NCI-H146 treated with DMSO at 0.1 percent for 48 hours (cell line): ENCODE measurements around the gene MFSD6L.

Experiments used
- DNase-seq: peaks from one replicate; lab custom pipeline; 2025; ENCODE audit not compliant: unreplicated experiment; lab: John Stamatoyannopoulos, UW

Gene MFSD6L, protein sequence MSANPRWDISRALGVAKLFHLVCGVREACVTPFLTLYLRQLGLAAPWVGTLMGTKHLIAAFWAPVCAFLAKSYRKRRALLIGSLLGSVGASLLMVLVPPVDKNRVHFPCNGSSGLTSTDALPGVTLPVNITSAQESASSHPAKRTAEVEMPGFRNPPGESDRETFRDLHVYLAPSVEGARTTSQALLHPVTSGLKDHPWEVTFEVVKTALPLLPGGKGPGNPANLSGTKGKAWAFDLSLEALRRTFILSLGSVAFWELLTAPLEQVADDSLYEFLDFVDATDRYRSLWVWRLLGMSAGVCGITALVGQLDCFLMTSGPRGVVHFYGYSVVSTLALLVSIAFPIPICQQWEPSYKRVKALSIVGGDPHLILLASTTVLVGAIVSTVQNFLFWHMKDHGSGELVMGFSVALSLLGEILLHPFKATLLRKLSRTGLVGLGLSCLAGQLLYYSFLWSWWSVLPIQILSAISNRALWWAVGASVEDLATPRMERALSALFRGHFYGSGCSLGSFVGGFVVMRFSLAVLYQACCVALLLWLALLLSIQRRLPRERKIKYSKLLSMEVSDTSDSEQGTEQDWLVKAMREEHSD

DNA sequence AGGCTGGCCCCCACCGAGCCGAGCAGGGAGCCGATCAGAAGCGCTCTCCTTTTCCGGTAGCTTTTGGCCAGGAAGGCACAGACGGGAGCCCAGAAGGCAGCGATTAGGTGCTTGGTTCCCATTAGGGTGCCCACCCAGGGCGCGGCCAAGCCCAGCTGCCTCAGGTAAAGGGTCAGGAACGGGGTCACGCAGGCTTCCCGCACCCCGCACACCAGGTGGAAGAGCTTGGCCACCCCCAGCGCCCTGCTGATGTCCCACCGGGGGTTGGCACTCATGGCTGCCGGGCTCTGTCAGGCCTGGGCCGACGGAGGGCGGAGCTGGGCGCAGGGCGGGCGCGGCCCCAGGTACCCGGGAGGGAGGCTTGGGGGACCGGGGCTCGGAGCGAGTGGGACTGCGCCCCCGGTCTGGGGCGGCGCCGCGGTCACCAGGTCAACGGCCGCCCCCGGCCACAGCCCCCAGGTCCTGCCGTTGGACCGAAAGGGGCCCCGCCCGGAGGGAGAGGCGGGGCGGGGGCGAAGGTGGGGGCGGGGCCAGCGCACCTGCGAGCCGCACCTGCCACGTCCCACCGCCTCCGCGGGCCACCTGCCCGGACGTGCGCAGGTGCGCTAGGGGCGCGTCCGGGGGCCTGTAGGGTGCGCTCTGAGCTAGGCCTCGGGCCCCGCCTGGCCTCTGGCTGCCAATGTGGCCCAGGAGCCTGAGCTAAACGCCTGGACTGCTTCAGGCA is at the start of gene MFSD6L:
MFSD6L (minus strand) TSS at position 520 of the 724 bp plus-strand sequence; CDS start at position 275, 245 bp downstream.
- DNase-seq, result peak; percentile 80

DNA sequence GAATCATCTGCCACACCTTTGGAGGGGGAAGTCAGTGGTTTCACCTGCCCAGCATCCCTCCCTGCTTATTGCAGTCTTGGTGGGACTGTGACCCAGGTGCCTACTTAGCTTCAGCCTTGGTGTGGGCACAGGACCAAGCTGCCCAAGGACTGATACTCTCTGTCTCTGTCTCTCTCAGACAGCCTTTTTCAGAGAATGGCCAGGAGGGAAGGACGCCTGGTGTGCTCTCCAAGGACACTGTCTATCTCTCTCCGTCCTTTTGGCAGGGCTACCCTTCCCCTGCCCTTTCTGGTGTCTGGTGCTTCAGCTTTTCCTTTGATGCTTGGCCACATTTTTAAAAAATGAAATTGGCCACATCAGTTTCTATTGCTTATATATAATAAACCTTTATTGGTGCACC is 48.7 kb upstream of the MFSD6L start:
- no peak for DNase-seq

DNA sequence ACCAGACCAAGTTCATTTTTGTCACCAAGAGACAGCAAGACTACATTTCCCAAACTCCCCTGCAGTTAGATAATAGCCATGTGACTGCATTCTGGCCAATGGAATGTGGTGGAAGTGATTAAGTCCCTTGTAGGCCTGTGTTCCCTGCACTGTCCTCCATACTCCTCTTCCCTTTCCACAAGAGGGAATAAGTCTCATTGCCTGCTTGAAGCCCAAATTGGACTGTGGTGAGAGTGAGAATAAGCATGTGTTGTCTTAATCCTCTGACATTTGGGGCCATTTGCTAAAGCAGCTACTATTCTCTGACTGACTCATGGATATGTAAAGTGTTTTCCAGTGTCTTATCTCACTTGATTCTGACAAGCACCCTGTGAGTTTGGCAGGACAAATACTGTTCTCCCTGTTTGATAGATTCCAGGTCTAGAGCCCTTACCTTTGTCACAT is 47.6 kb upstream of the MFSD6L start:
- no peak for DNase-seq

DNA sequence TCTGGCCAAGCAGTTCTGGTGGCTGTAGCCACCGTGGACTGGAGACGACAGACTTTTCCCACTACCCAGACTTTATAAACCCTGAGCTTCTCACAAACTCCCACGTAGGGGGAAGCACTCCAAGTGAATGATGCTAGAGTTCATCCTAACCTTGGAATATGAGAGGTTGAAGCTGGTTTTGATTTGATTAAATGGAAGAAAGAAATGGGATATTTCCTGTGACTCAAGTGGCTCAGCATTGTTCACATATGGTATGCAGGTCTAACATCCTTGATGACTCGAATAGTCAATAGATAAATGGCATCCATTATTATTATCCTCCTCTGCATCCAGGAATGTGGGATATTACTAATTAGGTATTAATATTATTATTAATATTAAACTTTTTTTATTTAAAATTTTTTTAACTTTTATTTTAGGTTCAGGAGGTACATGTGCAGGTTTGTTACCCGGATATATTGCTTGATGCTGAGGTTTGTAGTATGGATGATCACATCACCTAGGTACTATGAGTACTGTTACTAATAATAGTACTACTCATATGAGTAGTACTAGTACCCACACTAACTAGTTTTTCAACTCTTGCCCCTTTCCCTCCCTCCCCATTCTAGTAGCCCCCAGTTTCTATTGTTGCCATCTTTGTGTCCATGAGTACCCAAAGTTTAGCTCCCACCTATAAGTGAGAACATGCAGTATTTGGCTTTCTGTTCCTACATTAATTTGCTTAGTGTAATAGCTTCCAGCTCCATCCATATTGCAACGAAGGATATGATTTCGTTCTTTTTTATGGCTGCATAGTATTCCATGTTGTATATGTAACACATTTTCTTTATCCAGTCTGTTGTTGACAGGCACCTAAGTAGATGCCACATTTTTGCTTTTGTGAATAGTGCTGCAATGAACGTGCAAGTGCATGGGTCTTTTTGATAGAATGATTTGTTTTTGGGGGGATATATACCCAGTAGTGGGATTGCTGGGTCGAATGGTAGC is 45.4 kb upstream of the MFSD6L start:
- DNase-seq, result no peak

DNA sequence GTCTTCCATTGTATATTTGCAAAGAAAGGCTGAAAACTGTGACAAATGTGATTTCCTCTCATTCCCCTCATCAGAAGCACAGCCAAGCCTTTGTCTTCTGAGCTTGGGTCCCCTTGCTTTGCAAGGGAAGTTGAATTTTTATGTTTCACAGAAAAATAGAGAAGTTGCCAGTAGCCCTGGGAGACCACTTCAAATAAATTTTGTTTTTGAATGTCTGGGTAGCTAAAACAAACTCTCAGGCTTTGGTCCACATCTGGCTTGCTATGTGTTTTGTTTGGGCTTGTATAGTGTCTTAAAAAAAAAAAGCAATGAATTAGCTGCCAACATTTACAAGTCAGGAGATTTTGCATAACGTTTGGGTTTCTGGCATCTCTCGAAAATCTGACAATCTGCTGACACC is 44.2 kb upstream of the MFSD6L start:
- DNase-seq, result no peak

DNA sequence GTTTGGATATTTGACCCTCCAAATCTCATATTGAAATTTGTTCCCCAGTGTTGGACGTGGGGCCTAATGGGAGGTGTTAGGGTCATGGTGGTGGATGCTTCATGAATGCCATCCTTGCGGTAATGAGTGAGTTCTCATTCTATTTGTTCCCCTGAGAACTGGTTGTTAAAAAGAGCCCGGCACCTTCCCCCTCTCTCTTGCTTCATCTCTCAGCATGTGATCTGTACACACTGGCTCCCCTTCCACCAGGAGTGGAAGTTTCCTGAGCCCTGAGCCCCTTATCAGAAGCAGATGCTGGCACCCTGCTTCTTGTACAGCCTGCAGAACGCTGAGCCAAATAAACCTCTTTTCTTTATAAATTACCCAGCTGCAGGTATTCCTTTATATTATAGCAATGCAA is 42.7 kb upstream of the MFSD6L start:
- peak; percentile 26 for DNase-seq

DNA sequence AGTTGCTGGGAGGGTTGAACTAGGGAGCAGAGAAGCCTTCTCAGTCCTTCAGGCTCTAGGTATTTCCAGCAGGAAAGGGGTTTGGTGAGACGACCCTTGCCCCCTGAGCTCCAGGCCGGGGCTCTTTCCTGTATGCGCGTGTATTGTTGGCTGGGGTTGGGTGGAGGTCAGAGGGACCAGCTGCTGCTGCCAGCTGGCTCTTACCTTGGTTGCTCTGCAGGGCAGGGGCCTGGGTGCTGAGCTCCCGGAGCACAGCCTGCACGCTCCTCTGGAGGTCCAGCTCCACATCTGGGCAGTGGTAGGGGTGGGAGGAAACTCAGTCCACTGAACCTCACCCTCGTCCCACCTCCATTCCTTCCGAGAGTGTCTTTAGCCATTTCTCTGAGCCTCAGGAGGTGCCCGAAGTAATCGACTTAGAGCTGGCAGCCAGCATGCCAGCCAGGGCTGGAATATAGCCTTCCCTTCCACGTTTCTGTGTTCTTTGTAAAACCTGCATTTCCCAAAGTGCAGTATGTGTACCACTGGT is 40.3 kb upstream of the MFSD6L start:
- no peak for DNase-seq

DNA sequence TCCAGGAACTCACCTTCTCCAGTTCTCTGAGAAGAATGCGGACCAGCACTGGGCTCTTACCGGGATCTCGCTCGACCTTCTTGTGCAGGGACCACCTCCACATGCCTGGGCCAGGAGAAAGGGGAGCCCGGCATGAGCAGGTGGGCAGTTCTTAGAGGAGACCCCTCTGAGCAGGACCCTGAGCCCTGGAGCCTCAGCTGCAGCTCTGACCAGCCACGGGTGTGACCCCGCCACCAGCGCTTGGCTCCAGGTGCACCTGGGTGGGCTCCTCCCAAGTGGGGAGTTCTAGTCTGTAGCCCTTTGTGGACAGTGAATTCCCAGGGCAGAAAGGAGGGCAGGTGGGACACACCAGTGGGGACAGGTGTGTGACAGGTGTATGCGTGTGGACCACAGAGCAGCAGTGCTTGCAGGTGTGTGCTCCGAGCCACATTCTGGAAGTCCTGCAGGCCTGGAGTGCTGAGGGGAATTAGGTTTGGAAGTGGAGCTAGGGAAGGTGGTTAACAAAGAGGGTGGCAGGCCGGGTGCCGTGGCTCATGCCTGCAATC is 39.5 kb upstream of the MFSD6L start:
- DNase-seq, result no peak

DNA sequence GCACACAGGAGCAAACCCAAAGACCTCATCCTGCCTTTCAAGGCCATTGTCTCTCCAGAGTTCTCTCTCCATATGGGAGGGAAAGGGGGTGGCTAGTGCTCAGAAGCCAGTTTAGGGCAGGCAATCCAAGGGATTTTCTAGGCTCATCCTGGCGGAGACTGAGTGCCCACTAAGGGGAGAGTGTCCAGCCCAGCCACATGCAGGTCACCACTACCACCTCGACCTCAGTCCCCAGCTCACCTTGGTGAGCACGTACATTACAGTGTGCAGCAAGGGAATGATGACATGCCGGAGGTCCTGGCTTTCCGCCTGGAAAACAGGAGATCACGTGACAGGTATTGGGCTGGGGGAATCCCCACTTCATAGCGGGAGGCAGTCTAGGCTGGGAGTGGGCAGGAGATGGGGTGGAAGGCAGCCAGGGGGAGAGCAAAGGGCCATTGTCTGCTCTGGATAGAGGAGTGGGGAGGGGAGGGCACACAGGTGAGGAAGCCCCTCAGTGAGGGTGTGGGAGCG is 38.5 kb upstream of the MFSD6L start:
- DNase-seq, result no peak

DNA sequence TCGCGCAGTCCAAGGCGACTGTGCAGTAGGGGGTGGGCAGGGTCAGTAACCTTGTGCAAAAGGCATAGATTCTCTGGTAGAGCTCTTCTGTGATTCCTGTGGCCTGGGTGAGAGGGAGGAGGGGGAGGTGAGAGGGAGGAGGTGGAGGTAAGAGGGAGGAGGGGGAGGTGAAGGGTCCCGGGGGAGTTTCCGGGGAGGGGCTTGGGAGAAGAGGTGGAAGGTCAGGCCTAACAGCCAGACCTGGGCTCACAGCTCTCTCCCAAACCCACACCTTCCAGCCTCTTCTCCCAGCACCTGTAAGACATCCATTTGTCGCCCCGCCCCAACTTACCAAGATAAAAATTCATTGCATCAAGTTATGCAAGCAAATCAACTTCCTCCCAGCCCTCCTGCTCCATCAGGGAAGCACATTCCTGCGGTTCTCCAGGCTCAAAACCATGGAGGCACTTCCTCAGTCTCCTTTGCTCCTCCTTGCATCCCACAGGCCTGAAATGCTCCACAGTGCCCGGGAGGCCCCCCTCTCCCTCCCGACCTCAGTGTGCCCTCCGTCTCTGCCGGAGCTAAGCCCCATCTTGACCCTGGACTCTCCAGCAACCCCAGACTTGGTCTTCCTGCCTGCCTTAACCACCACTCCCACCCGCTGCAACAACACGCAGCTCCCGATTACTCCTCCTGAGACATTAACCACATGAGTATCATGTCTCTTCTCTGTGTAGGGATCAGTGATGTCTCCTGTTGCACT is 37.8 kb upstream of the MFSD6L start:
- DNase-seq, result no peak

DNA sequence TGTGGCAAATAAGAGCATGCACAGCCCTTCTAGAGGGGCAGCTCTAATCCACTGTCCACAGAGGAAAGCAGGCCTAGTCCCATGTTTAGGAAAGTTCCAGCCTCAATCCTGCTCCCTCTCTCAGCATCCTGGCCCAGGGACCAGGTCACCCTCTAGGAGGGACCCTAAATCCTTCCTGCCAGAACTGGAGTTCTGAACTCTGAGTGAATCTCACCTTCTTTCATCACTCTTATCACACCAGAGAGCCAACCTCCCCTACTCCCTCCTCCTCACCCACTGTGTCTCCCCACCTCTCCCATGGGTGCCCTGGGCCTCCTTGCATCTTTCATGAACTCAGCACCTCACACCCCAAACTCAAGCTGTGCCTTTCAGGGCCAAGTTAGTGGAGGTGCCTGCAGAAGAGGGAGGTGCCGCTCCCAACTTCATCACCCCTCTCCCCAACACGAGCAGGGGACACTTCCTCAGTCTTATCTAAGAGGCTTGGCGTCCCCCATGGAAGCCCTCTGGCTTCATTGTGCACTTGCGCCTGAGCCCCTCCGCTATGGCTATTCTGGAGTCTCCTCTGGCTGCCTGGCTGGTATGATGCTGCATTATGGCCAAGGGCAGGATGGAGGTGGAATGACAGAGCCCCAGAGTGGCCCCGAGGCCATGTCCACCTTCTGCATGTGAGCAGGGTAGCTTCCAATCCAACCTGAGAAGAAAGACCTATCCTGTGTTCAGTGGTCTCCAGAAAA is 36.6 kb upstream of the MFSD6L start:
- no peak for DNase-seq

DNA sequence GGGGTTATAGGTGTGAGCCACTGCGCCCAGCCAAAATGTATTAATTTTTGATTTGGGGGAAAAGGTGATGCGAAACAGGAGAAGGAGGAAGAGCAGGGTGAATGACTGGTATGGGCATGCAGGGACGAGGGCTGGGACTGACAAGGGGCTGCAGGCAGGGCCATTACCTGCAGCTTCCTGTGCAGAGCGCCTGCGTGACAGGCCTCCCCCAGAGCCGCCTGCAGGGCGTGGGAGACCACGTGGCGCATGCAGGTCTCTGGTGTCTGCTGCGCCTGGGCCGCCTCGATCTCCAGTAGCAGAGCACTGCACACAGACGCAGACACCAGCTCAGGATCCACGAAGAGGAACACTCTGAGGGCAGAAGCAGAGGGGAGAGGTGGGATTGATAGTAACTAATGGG is 35.9 kb upstream of the MFSD6L start:
- DNase-seq, result no peak

DNA sequence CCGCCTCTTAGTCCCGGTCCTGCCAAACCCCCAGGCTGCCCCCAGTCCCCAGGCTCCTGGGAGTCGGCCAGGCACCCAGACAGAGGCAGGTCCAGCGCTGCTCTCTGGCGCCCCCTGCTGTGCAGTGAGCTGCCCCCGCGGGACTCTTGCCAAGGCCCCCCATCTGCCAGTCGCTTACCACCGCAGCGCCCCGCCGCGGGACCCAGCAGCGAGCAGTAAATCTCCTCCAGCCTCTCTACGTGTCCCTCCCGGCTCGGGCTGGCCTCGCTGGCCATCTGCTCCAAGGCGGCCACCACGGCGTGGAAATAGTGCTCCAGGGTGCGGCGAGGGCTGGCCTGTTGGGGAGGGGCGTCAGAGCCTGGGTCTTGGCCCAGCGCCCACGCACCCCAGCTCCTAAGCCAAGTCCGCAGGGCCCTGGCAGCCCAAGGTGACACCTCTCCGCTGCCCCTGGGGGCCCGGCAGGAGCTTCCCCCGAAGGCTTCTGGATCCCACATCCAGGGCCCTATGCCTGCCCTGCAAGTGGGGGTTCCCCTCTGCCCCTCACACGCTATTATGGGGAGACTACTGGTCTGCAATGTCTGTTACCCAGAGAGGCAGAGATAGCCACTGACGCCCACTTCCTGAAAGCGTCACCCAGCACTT is 33.7 kb upstream of the MFSD6L start:
- DNase-seq, result peak; percentile 7

DNA sequence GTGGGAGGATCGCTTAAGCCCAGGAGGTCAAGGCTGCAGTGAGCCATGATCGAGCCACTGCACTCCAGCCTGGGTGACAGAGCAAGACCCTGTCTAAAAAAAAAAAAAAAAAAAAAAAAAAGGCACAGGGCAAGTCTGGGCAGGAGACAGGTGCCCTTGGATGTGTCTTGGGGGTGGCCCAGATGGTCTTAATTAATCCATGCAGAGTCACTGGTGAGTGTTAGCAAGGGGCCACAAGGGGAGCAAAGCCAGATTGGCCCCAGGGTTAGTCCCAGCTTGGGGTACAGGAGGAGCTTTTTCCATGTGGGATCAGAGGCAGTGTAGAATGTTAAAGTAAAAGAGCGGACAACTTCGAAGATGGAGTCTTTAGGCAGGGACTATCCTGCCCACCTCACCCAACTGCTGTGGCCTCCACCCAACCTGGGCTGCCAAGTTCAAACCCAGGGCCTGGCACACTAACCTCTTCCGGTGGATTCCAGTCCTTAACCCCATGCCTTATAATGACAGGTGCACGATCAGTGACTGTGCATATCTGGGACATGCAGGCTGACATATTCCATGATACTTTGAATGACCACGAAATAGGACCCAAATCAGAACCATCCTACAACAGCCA is 32.2 kb upstream of the MFSD6L start:
- no peak for DNase-seq

DNA sequence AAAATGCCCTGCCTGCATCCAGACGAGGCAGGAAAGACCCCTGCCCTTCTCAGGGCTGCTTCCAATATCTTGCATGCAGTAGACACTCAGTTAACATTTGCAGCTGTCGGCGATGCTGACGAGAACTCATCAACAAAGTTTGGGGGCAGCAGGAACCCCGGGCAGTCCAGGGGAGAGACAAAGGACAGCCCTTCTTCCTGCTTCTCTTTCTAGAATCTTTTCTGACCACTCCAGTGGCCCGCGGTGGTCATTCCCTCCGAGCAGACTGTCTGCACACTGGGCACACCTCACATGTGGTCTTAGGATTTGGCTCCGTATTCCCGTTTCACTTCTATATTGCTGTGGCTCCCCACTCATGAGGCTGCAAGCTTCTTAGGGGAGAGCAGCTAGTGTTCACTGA is 31.0 kb upstream of the MFSD6L start:
- no peak for DNase-seq

DNA sequence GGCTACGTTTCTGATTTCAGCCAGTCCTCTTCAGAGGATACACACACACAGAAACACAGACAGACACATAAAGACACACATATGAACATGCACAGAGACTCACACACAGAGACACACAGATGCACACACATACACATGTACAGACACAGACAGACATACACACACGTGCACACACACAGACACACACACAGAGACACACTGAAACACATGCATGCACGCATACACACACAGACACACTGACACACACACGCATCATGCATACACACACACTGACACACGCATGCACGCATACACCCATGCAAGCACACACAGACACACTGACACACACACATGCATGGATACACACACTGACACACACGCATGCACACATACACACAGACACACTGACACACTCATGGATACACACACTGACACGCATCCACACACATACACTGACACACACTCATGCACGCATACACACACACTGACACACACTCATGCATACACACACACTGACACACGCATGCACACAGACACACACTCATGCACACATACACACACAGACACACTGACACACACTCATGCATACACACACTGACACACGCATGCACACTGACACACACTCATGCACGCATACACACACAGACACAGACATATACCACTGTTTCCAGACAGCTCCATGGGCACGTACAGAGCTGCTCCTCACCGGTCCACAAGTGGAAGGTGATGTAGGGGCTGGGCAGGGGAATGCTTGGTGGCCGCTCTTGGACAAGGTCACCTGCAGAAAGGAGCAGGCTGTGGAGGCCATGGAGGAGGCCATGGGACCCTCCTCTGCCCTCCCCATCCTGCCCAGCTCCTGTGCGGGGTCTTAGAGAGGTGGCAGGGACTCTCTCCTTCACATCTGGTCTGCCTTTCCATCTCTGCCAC is 30.1 kb upstream of the MFSD6L start:
- DNase-seq, result no peak

DNA sequence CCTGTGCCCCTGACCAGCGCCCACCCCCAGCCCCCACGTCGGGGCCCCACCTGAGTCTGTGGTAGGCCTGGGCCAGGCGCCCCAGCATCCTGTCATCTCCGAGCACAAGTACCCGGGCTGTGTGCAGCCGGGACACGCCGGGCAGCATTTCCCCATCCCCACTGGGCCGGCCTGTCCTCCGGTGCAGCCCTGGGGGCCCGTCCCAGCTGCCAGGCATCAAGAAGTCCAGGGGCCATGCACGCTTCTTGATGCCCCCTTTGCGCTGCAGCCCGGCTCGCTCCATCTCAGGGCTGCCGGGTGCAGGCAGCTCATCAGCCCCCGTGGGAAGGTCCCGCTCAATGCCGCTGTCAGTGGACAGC is 29.3 kb upstream of the MFSD6L start:
- DNase-seq, result no peak
